Neural crest cell (in vitro differentiated cells): ENCODE measurements around the gene CABP5. TPM values are rescaled to one million over a fixed set of nuclear protein-coding genes. Genes with fewer than 3 reads are reported as not detected.

ENCODE experiments used
- DNase-seq: peaks from one replicate; pipeline ENCODE4 v3.0.0; 2021; ENCODE audit warnings: low read depth, mixed read lengths, low spot score
- H3K27ac Mint-ChIP-seq: one replicate; pipeline ENCODE4 v1.8.0; 2021; ENCODE audit warnings: mild to moderate bottlenecking, mixed read lengths; ENCODE audit not compliant: unreplicated experiment
- H3K27me3 Mint-ChIP-seq: 2 replicates; pipeline ENCODE4 v1.8.0; 2021; ENCODE audit warnings: low read depth, mild to moderate bottlenecking, mixed read lengths
- H3K36me3 Mint-ChIP-seq: 2 replicates; pipeline ENCODE4 v1.8.0; 2021; ENCODE audit warnings: low read depth, mild to moderate bottlenecking, mixed read lengths
- H3K4me1 Mint-ChIP-seq: 2 replicates; pipeline ENCODE4 v1.8.0; 2021; ENCODE audit warnings: mixed read lengths
- H3K4me3 Mint-ChIP-seq: one replicate; pipeline ENCODE4 v1.8.0; 2021; ENCODE audit warnings: mild to moderate bottlenecking, mixed read lengths
- H3K9me3 Mint-ChIP-seq: 2 replicates; pipeline ENCODE4 v1.8.0; 2021; ENCODE audit warnings: mixed read lengths
- total RNA-seq: library from RNA; stranded (reverse); gene quantifications from 2 replicates; pipeline ENCODE4 v1.2.1, GENCODE V29; 2021
- TF ChIP-seq, protein P1 (sequence below): fragments of 200-600 bp; sonication (generic); conservative IDR thresholded peaks from 2 replicates; pipeline ENCODE4 v1.5.0; 2021; ENCODE audit warnings: antibody characterized with exemption, mild to moderate bottlenecking

CABP5 gene
- total RNA-seq, 1 donor from 2014 or later: not detected

DNA sequence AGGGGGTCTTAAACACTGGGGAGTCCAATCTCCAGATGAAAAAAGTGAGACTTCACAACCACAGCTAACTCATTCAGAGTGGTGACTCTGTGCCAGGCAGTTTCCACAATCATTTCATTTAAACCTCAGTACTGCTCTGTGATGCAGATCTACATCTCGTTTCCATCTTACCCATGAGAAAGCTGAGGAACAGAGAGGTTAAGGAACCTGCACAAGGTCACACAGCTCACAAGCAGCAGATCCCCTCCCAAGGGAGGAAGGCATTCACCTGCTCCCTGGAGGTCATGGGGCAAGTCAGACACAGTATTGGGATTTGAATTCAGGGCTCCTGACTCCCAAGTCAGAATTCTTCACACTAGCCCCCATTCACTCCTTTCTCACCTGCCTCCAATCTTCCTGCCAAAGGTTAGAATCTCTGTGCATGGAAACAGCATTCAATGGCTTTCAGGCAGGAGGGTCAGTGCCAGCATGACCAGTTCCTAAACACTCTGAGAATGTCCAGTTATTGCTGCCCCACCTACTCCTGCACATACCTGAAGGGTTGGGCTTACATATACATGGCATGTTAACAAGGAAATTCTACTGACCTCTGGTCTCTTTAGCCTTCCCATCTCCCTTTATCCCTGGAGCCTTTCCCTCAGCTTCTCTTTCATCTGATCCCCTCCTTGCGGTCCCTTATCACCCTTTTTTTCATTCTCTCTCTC, 1.9 kb downstream of the CABP5 start:
- H3K27ac Mint-ChIP-seq: no peak overlapping the region
- H3K36me3 Mint-ChIP-seq: peaks cover 2% of the 10 kb centered on the region
- peaks cover 9% of the 10 kb centered on the region for H3K9me3 Mint-ChIP-seq
- no peak overlapping the region for H3K4me3 Mint-ChIP-seq
- peaks cover 23% of the 10 kb centered on the region for H3K27me3 Mint-ChIP-seq
- no peaks in the 10 kb centered on the region for H3K4me1 Mint-ChIP-seq
- DNase-seq: no peak
- TF ChIP-seq, protein P1, sequence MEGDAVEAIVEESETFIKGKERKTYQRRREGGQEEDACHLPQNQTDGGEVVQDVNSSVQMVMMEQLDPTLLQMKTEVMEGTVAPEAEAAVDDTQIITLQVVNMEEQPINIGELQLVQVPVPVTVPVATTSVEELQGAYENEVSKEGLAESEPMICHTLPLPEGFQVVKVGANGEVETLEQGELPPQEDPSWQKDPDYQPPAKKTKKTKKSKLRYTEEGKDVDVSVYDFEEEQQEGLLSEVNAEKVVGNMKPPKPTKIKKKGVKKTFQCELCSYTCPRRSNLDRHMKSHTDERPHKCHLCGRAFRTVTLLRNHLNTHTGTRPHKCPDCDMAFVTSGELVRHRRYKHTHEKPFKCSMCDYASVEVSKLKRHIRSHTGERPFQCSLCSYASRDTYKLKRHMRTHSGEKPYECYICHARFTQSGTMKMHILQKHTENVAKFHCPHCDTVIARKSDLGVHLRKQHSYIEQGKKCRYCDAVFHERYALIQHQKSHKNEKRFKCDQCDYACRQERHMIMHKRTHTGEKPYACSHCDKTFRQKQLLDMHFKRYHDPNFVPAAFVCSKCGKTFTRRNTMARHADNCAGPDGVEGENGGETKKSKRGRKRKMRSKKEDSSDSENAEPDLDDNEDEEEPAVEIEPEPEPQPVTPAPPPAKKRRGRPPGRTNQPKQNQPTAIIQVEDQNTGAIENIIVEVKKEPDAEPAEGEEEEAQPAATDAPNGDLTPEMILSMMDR: no peak

DNA sequence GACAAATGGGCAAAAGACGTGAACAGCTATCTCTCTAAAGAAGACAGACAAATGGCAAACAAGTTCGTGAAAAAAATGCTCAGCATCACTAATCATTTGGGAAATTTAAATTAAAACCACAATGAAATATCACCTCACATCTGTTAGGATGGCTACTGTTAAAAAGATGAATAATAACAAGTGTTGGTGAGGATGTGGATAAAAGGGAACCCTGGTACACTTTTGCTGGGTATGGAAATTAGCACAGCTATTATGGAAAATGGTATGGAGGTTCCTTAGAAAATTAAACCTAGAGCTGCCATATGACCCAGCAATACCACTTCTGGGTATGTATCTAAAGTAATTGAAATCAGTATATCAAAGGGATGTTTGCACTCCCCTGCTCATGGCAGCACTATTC, 7.1 kb downstream of the CABP5 start:
- H3K4me1 Mint-ChIP-seq: no peaks in the 10 kb centered on the region
- H3K9me3 Mint-ChIP-seq: peaks cover 15% of the 10 kb centered on the region
- TF ChIP-seq, protein P1: no peak
- H3K36me3 Mint-ChIP-seq: no peaks in the 10 kb centered on the region
- H3K4me3 Mint-ChIP-seq: no peak overlapping the region
- H3K27me3 Mint-ChIP-seq: peaks cover 34% of the 10 kb centered on the region
- DNase-seq: no peak
- no peak overlapping the region for H3K27ac Mint-ChIP-seq

DNA sequence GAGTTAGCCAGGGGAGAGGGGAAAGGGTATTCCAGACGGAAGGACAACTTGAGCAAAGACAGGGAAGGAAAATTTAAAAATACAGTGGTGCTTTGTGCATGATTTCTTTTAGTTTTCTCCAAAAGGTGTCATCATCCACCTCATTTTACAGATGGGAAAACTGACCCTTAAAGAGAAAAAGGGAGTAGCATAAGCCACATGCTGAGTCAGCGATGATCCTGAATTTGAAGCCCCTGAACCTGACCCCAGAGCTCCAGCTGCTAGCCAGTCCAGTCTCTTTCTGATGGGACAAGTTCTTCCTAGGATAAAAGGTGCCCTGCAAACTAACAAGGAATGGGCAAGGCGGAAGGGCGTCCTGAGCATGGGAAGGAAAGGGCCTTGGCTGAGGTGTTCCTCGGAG, 10.3 kb downstream of the CABP5 start:
- H3K36me3 Mint-ChIP-seq: no peaks in the 10 kb centered on the region
- H3K27me3 Mint-ChIP-seq: peaks cover 35% of the 10 kb centered on the region
- H3K9me3 Mint-ChIP-seq: peaks cover 13% of the 10 kb centered on the region
- no peak overlapping the region for H3K4me3 Mint-ChIP-seq
- DNase-seq: no peak
- TF ChIP-seq, protein P1: no peak
- no peak overlapping the region for H3K27ac Mint-ChIP-seq
- no peaks in the 10 kb centered on the region for H3K4me1 Mint-ChIP-seq

DNA sequence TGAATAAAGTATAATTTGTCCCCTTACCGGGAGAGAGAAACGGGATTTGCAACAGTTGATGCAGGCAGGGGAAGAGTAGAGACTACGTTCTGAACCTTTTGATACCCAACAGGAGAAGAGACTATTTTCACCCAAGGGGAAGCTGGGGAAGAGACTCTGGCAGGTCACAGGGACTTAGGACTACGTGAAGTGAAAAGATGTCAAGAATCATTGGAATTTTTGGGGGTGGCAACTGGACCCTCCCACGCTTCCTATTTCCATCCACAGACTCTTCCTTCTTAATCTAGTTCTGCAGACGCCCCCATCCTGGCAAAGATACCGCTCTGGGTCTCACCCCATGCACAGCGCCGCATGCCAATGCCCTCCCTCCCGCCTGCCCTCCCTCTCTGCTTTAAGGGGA, 13.8 kb downstream of the CABP5 start:
- H3K4me1 Mint-ChIP-seq: no peaks in the 10 kb centered on the region
- TF ChIP-seq, protein P1: no peak
- no peak for DNase-seq
- H3K36me3 Mint-ChIP-seq: no peaks in the 10 kb centered on the region
- peaks cover 55% of the 10 kb centered on the region for H3K27me3 Mint-ChIP-seq
- no peak overlapping the region for H3K4me3 Mint-ChIP-seq
- peaks cover 2% of the 10 kb centered on the region for H3K9me3 Mint-ChIP-seq
- H3K27ac Mint-ChIP-seq: no peak overlapping the region

DNA sequence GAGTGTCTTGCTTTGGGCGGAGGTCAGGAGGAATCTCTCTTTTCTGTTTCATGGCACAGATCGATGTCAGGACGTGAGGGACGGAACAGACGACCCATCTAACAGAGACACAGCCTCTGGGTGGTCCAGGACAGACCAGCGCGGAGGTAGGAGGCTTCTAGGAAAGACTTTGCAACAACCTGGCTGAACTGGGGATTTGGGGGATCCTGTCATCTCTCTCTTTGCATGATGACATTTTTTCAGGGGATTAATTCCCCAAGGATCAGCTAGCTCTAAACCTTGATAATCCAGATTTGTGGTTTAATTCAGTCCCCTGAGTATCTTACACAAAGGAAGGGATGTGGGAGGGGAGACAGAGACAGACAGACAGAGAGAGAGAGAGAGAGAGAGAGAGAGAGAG, 14.4 kb downstream of the CABP5 start:
- H3K9me3 Mint-ChIP-seq: no peaks in the 10 kb centered on the region
- TF ChIP-seq, protein P1: no peak

More for the DNA sequence above, 14.4 kb downstream of the CABP5 start:
- no peak for DNase-seq
- Mint-ChIP-seq H3K36me3 (no peaks in the 10 kb centered on the region), H3K4me1 (no peaks in the 10 kb centered on the region), H3K4me3 (no peak overlapping the region), H3K27me3 (peaks cover 58% of the 10 kb centered on the region), H3K27ac (no peak overlapping the region)
